ENCODE measurements around the gene ZNF148. TPM values are rescaled to one million over a fixed set of nuclear protein-coding genes. Genes with fewer than 3 reads are reported as not detected.

ZNF148 gene, protein sequence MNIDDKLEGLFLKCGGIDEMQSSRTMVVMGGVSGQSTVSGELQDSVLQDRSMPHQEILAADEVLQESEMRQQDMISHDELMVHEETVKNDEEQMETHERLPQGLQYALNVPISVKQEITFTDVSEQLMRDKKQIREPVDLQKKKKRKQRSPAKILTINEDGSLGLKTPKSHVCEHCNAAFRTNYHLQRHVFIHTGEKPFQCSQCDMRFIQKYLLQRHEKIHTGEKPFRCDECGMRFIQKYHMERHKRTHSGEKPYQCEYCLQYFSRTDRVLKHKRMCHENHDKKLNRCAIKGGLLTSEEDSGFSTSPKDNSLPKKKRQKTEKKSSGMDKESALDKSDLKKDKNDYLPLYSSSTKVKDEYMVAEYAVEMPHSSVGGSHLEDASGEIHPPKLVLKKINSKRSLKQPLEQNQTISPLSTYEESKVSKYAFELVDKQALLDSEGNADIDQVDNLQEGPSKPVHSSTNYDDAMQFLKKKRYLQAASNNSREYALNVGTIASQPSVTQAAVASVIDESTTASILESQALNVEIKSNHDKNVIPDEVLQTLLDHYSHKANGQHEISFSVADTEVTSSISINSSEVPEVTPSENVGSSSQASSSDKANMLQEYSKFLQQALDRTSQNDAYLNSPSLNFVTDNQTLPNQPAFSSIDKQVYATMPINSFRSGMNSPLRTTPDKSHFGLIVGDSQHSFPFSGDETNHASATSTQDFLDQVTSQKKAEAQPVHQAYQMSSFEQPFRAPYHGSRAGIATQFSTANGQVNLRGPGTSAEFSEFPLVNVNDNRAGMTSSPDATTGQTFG
- total RNA-seq, result 10 to 100 TPM; 28.2 to 42.5 (median 35.4) TPM
- polyA plus RNA-seq, result 1 to 10 TPM; 4.8 to 7.9 (median 6.0) TPM

DNA sequence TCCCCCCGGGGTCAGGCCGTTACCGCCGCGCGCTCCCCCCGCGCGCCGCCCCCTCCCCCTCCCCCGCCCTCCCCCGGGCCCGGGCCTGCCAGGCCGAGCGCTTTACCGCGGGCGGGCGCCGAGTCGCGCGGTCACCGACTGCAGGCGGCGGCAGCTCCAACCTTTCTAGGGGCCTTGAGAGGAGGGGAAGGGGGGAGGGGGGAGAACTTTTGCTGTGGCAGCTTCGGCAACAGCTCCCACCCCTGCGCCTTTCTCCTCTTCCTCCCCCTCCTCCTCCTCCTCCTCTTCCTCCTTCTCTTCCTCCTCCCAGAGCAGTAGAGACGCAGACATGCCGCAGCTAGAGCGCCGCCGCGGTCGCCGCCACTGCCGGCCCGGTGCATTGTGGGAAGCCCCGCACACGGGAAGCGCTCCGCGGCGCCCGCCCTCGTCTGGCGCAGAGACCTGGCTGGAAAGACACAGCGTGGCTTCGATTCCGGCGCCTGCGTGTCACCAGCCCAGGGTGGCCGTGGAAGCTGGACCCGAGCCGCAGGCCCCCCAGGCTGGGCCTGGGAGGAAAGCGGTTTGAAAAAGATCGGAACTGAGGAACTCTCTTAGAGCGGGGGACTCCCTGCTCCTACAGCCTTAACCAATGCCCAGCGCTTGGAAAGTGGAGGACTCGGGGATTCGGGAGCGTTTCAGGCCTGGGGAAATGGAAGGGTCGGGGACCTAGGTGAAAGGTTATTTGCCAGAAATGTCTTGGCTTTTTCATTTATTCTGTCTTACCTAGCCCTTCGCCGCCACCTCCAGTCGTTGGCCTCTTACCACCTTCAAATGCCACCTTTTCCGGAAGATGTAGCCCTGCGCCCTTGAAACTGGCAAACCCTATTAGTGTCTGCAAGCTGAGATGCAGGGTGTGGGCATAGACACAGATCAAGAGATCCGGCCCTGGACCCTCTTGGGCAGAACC lies at the start of gene ZNF148:
Gene ZNF148, minus strand, starts transcription at position 330 of the 946 bp plus-strand sequence. CDS start 61,685 bp downstream, outside the sequence.
- intact Hi-C loops (cut with DNase I), result loop anchor here (2.0 kb wide), 1 partner anchor 378 kb away; no protein-coding TSS in a partner anchor
- peak within 1 kb of the TSS; percentile 81 to 98 (median 86) for H3K4me3 ChIP-seq
- WGBS, 2 donors, result 0 to 1% methylated on average over 69 of the region's 69 CpGs
- H3K36me3 ChIP-seq, result no peaks in the 10 kb centered on the region
- H3K27me3 ChIP-seq, result no peaks in the 10 kb centered on the region
- TF ChIP-seq POLR2A (IDR thresholded peaks at IDR 0.05) (peak; percentile 78 to 79), EP300 (IDR thresholded peaks at IDR 0.05) (peak in 1 of 4 donors; percentile 48), POLR2AphosphoS5 (IDR thresholded peaks at IDR 0.05) (peak; percentile 83 to 95 (median 90))
- TF ChIP-seq, protein P1, sequence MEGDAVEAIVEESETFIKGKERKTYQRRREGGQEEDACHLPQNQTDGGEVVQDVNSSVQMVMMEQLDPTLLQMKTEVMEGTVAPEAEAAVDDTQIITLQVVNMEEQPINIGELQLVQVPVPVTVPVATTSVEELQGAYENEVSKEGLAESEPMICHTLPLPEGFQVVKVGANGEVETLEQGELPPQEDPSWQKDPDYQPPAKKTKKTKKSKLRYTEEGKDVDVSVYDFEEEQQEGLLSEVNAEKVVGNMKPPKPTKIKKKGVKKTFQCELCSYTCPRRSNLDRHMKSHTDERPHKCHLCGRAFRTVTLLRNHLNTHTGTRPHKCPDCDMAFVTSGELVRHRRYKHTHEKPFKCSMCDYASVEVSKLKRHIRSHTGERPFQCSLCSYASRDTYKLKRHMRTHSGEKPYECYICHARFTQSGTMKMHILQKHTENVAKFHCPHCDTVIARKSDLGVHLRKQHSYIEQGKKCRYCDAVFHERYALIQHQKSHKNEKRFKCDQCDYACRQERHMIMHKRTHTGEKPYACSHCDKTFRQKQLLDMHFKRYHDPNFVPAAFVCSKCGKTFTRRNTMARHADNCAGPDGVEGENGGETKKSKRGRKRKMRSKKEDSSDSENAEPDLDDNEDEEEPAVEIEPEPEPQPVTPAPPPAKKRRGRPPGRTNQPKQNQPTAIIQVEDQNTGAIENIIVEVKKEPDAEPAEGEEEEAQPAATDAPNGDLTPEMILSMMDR (IDR thresholded peaks at IDR 0.05), result no peak
- no peaks in the 10 kb centered on the region for H3K9me3 ChIP-seq
- H3K4me1 ChIP-seq, result peaks cover 0 to 31% (median 19%) of the 10 kb centered on the region in 4 donors
- H3K27ac ChIP-seq, result peak within 1 kb of the TSS; percentile 90 to 94 (median 92)
- DNase-seq, result peak; percentile 93

DNA sequence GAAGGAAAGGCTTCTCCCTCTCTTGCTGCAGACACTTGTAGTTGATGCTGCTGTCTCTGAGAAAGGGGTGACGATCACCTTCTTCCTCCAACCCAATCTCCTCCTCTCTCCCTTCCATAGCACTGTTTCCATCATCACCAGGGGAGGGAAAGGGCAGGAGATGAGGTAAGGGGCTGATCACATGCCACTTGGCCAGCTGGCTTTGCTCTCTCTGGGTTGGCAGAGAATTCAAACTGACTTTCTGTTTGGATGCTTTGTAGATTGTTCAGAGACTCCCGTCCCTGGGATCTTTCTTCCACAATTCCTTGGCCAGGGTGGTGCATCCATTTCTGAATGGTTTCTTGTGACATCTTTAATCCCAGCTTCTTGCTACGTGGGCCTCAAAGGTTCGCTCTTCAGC lies 43.2 kb upstream of the ZNF148 start:
- H3K36me3 ChIP-seq, result no peaks in the 10 kb centered on the region
- no peak overlapping the region for H3K4me3 ChIP-seq
- DNase-seq, result no peak
- no peak for TF ChIP-seq POLR2A (IDR thresholded peaks at IDR 0.05)
- no peak for TF ChIP-seq EP300 (IDR thresholded peaks at IDR 0.05)
- TF ChIP-seq, protein P1 (IDR thresholded peaks at IDR 0.05), result no peak
- TF ChIP-seq POLR2AphosphoS5 (IDR thresholded peaks at IDR 0.05), result no peak
- intact Hi-C loops (cut with DNase I), result no loop called here
- no peaks in the 10 kb centered on the region for H3K27me3 ChIP-seq
- no peak overlapping the region for H3K27ac ChIP-seq
- no peaks in the 10 kb centered on the region for H3K9me3 ChIP-seq
- H3K4me1 ChIP-seq, result no peaks in the 10 kb centered on the region
- 94% methylated on average over 4 of the region's 4 CpGs for WGBS, 2 donors

DNA sequence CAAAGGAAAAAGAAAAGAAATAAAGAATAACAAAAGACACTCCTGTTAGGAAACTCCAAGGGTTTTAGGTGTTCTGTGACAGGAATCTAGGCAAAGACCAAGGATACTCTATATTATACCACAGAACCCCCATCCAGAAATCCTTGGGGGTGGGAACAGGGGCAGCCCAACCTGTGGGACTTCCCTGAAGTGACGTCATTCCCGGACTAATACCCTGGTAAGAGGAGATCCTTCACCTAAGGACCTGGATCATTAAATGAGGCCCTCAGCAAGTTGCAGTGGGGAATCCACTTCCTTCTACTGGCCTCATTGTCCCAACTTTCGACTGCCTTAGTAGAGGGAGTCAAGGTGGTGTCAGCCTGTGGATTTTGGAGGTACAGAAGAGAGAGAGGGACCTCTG lies 41.1 kb upstream of the ZNF148 start:
- Histone ChIP-seq H3K27me3 (no peaks in the 10 kb centered on the region), H3K4me3 (no peak overlapping the region), H3K27ac (no peak overlapping the region), H3K4me1 (no peaks in the 10 kb centered on the region), H3K36me3 (no peaks in the 10 kb centered on the region), H3K9me3 (no peaks in the 10 kb centered on the region)
- intact Hi-C loops (cut with DNase I), result no loop called here
- 71 to 81% methylated on average over 3 of the region's 3 CpGs for WGBS, 2 donors
- TF ChIP-seq POLR2A (IDR thresholded peaks at IDR 0.05) (no peak), EP300 (IDR thresholded peaks at IDR 0.05) (no peak), POLR2AphosphoS5 (IDR thresholded peaks at IDR 0.05) (no peak)
- TF ChIP-seq, protein P1 (IDR thresholded peaks at IDR 0.05), result no peak
- DNase-seq, result no peak

DNA sequence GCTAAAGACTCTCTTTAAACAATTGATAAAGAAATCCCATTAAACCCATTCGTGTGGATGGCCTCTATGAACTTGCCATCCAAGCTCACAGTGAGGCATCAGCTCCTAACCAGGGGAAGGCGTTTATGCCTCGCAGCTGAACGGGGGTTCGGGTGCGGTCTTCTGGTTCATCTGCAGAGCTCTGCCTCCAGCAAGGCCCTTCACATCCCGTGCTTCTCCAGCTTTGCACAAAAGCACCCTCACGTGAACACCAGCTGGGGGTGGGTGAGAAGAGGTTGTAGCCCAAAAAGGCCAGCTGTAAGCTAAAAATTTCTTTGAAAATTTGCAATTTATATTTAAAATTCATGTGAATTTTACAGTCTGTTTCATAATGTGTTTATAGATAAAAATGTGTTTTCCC lies 39.5 kb upstream of the ZNF148 start:
- no peak for DNase-seq
- Histone ChIP-seq H3K9me3 (no peaks in the 10 kb centered on the region), H3K27me3 (no peaks in the 10 kb centered on the region), H3K4me3 (no peak overlapping the region), H3K27ac (no peak overlapping the region), H3K4me1 (no peaks in the 10 kb centered on the region), H3K36me3 (no peaks in the 10 kb centered on the region)
- intact Hi-C loops (cut with DNase I), result no loop called here
- TF ChIP-seq EP300 (IDR thresholded peaks at IDR 0.05) (no peak), POLR2A (IDR thresholded peaks at IDR 0.05) (no peak)
- TF ChIP-seq, protein P1 (IDR thresholded peaks at IDR 0.05), result no peak
- 74 to 77% methylated on average over 8 of the region's 8 CpGs for WGBS, 2 donors

Measured in sigmoid colon (tissue), 7 donors.